ENCODE results near the gene ATRX. TPM values are rescaled to one million over a fixed set of nuclear protein-coding genes. Genes with fewer than 3 reads are reported as not detected.
A peak's percentile ranks its signal among the peaks of the same experiment; 100 is the strongest.

Gene ATRX
- total RNA-seq, 1 donor from 2014 or later = 106 TPM

DNA sequence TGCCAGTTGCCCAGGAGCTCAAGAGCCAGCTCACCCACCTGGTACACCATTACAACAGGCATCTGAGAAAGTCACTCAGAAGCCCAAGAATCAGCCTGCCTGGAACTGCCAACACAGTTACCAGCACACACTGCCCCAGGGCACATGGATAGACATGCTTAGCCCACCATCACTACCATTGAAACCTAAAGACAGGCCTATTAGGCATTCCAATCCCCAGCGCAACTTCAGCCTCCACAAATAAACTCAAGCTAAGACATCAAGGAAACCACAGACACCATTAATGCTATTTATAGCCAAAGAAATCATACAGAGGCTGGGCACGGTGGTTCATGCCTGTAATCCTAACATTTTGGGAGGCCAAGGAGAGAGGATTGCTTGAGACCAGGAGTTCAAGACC, 42.3 kb downstream of the ATRX start:
- no peaks in the 10 kb centered on the region for H3K27me3 Mint-ChIP-seq (ENCODE audit: low read depth, unreplicated experiment)
- Histone ChIP-seq H3K9ac (ENCODE audit: low read length) (no peak overlapping the region), H2AFZ (ENCODE audit: low read depth, low read length) (no peak overlapping the region), H3K4me3 (ENCODE audit: insufficient read depth, low read depth, low read length) (no peak overlapping the region), H3K27me3 (ENCODE audit: insufficient read depth, low read length) (no peaks in the 10 kb centered on the region), H3K36me3 (ENCODE audit: insufficient read depth, low read length) (no peaks in the 10 kb centered on the region), H3K27ac (ENCODE audit: low read depth, low read length) (no peak overlapping the region), H3K4me1 (ENCODE audit: insufficient read depth, low read length) (peaks cover 3% of the 10 kb centered on the region), H3K4me2 (ENCODE audit: low read length) (no peak overlapping the region), H3K79me2 (ENCODE audit: insufficient read depth, low read length) (peaks cover 94% of the 10 kb centered on the region), H4K20me1 (ENCODE audit: insufficient read depth, low read length) (peaks cover 64% of the 10 kb centered on the region), H3K9me3 (ENCODE audit: insufficient read depth, low read depth, low read length) (no peaks in the 10 kb centered on the region)
- H3K27ac Mint-ChIP-seq (ENCODE audit: unreplicated experiment) = no peak overlapping the region
- FAIRE-seq (no peak), DNase-seq (ENCODE audit: low read depth) (no peak)
- H3K9me3 Mint-ChIP-seq (ENCODE audit: unreplicated experiment) = no peaks in the 10 kb centered on the region
- no peak overlapping the region for H3K4me3 Mint-ChIP-seq (ENCODE audit: unreplicated experiment)
- H3K36me3 Mint-ChIP-seq (ENCODE audit: low read depth, unreplicated experiment) = no peaks in the 10 kb centered on the region
- peaks cover 29% of the 10 kb centered on the region for H3K4me1 Mint-ChIP-seq (ENCODE audit: low read depth, unreplicated experiment)
- TF ChIP-seq, protein P1, sequence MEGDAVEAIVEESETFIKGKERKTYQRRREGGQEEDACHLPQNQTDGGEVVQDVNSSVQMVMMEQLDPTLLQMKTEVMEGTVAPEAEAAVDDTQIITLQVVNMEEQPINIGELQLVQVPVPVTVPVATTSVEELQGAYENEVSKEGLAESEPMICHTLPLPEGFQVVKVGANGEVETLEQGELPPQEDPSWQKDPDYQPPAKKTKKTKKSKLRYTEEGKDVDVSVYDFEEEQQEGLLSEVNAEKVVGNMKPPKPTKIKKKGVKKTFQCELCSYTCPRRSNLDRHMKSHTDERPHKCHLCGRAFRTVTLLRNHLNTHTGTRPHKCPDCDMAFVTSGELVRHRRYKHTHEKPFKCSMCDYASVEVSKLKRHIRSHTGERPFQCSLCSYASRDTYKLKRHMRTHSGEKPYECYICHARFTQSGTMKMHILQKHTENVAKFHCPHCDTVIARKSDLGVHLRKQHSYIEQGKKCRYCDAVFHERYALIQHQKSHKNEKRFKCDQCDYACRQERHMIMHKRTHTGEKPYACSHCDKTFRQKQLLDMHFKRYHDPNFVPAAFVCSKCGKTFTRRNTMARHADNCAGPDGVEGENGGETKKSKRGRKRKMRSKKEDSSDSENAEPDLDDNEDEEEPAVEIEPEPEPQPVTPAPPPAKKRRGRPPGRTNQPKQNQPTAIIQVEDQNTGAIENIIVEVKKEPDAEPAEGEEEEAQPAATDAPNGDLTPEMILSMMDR (IDR thresholded peaks at IDR 0.05; ENCODE audit: insufficient read depth, low read depth, low read length) = no peak
- no peak for TF ChIP-seq EZH2 (IDR thresholded peaks at IDR 0.05; ENCODE audit: insufficient read depth, low read length)

DNA sequence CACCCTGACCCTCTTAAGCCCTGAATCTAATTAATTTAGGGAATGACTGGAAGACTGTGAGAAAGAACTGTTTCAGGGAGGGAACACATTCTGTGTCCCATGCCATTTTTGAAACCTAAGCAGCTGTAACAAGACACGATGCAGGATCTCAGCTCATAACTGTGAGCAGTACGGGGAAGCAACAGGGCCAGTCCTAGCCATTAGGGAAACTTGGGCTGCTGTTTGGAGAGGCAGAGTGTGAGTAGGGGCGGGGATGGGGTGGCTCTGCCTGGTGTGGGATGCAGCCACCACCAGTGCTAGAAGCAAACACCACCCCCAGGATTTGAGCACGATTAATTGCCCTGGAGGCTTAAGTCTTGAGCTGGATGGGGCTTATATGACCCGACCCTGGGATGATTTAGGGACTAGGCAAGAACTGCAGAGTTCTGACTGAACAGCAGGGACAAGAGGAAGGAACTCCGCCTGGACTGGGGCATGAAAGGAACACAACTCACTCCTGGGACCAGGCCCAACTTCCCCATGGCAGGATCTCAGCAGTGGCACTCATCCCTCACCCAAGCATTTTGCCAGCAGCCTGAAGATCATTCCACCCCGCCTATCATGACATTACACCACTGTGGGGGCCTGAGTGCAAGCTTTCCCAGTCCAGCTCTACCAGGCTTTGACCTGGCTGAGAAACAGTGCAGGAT, 43.1 kb downstream of the ATRX start:
- Histone ChIP-seq H3K36me3 (ENCODE audit: insufficient read depth, low read length) (no peaks in the 10 kb centered on the region), H3K4me1 (ENCODE audit: insufficient read depth, low read length) (peaks cover 3% of the 10 kb centered on the region), H3K4me3 (ENCODE audit: insufficient read depth, low read depth, low read length) (no peak overlapping the region), H3K79me2 (ENCODE audit: insufficient read depth, low read length) (peaks cover 97% of the 10 kb centered on the region), H3K4me2 (ENCODE audit: low read length) (no peak overlapping the region), H3K9ac (ENCODE audit: low read length) (no peak overlapping the region), H3K27me3 (ENCODE audit: insufficient read depth, low read length) (no peaks in the 10 kb centered on the region), H2AFZ (ENCODE audit: low read depth, low read length) (no peak overlapping the region), H3K9me3 (ENCODE audit: insufficient read depth, low read depth, low read length) (no peaks in the 10 kb centered on the region), H4K20me1 (ENCODE audit: insufficient read depth, low read length) (peaks cover 62% of the 10 kb centered on the region), H3K27ac (ENCODE audit: low read depth, low read length) (no peak overlapping the region)
- FAIRE-seq (no peak), DNase-seq (ENCODE audit: low read depth) (no peak)
- Mint-ChIP-seq H3K36me3 (ENCODE audit: low read depth, unreplicated experiment) (no peaks in the 10 kb centered on the region), H3K9me3 (ENCODE audit: unreplicated experiment) (no peaks in the 10 kb centered on the region), H3K4me1 (ENCODE audit: low read depth, unreplicated experiment) (peaks cover 27% of the 10 kb centered on the region), H3K4me3 (ENCODE audit: unreplicated experiment) (no peak overlapping the region), H3K27ac (ENCODE audit: unreplicated experiment) (no peak overlapping the region), H3K27me3 (ENCODE audit: low read depth, unreplicated experiment) (no peaks in the 10 kb centered on the region)
- TF ChIP-seq, protein P1 (IDR thresholded peaks at IDR 0.05; ENCODE audit: insufficient read depth, low read depth, low read length) = no peak
- no peak for TF ChIP-seq EZH2 (IDR thresholded peaks at IDR 0.05; ENCODE audit: insufficient read depth, low read length)

DNA sequence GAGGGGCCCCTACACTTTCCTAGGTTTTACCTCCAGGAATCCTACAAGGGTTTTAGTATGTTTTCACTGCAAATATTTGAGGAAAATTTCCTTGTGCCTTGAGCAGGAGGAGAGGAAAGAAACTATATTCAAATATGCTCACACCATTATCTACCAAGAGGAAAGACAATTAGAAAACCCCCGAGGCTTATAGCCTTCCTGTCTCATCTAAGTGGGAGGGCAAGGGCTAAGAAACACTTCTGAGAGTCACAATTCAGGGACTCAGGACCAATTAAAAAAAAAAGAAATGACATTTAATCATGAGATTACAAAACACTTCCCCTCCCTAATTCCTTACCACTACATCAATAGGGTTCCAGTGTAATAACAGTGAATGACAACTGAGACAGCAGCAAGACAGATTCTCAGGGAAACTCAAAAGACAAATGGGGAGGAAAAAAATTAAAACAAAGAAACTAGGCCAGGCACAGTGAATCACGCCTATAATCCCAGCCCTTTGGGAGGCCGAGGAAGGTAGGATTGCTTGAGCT, 45.6 kb downstream of the ATRX start:
- no peak for FAIRE-seq
- H3K27ac ChIP-seq (ENCODE audit: low read depth, low read length) = no peak overlapping the region
- TF ChIP-seq, protein P1 (IDR thresholded peaks at IDR 0.05; ENCODE audit: insufficient read depth, low read depth, low read length) = no peak
- no peak for TF ChIP-seq EZH2 (IDR thresholded peaks at IDR 0.05; ENCODE audit: insufficient read depth, low read length)

More for the DNA sequence above, 45.6 kb downstream of the ATRX start:
- DNase-seq (ENCODE audit: low read depth) = no peak
- H3K9me3 ChIP-seq (ENCODE audit: insufficient read depth, low read depth, low read length) = no peaks in the 10 kb centered on the region
- peaks cover 3% of the 10 kb centered on the region for H3K4me1 ChIP-seq (ENCODE audit: insufficient read depth, low read length)
- Mint-ChIP-seq H3K36me3 (ENCODE audit: low read depth, unreplicated experiment) (no peaks in the 10 kb centered on the region), H3K4me3 (ENCODE audit: unreplicated experiment) (no peak overlapping the region), H3K4me1 (ENCODE audit: low read depth, unreplicated experiment) (peaks cover 27% of the 10 kb centered on the region), H3K9me3 (ENCODE audit: unreplicated experiment) (no peaks in the 10 kb centered on the region), H3K27me3 (ENCODE audit: low read depth, unreplicated experiment) (no peaks in the 10 kb centered on the region), H3K27ac (ENCODE audit: unreplicated experiment) (peak overlapping the region; percentile 47)
- peaks cover 94% of the 10 kb centered on the region for H3K79me2 ChIP-seq (ENCODE audit: insufficient read depth, low read length)
- peaks cover 64% of the 10 kb centered on the region for H4K20me1 ChIP-seq (ENCODE audit: insufficient read depth, low read length)
- H3K4me3 ChIP-seq (ENCODE audit: insufficient read depth, low read depth, low read length) = no peak overlapping the region
- H3K36me3 ChIP-seq (ENCODE audit: insufficient read depth, low read length) = no peaks in the 10 kb centered on the region
- no peak overlapping the region for H2AFZ ChIP-seq (ENCODE audit: low read depth, low read length)
- no peak overlapping the region for H3K4me2 ChIP-seq (ENCODE audit: low read length)
- H3K27me3 ChIP-seq (ENCODE audit: insufficient read depth, low read length) = no peaks in the 10 kb centered on the region
- H3K9ac ChIP-seq (ENCODE audit: low read length) = no peak overlapping the region

Measured in astrocyte (in vitro differentiated cells and primary cell).